GM12878 (cell line): ENCODE results near the gene FERD3L. TPM values are rescaled to one million over a fixed set of nuclear protein-coding genes. Genes with fewer than 3 reads are reported as not detected.

ENCODE experiments used
- ATAC-seq: fragments of 200-7000 bp; cut with Tn5 transposase; 3 replicates; pipeline ENCODE4 v1.9.1; 2020; ENCODE audit warnings: mild to moderate bottlenecking, moderate library complexity
- BruUV-seq: library from RNA; stranded (reverse); fragments of 400-500 nt; replicated peaks from 2 replicates; lab custom pipeline; 2021; lab: Mats Ljungman, UMichigan
- CTCF ChIA-PET: fragments of 300-600 bp; sonication (Branson Sonifier 250); formaldehyde crosslinking; extraction: SDS; loops from one replicate; lab custom pipeline; 2021; ENCODE audit warnings: inconsistent platforms; lab: Yijun Ruan, JAX
- POLR2A ChIA-PET: fragments of 350-600 bp; formaldehyde crosslinking; extraction: SDS; loops from one replicate; lab custom pipeline; 2021; ENCODE audit warnings: inconsistent platforms; lab: Charles Lee
- RAD21 ChIA-PET: fragments of 300-600 bp; sonication (Branson Sonifier 250); formaldehyde crosslinking; loops from one replicate; lab custom pipeline; 2023; ENCODE audit warnings: antibody characterized with exemption; ENCODE audit not compliant: unreplicated experiment; lab: Charles Lee
- SMC1A ChIA-PET: fragments of 300-600 bp; sonication (Branson Sonifier 250); formaldehyde crosslinking; loops from one replicate; lab custom pipeline; 2023; ENCODE audit not compliant: unreplicated experiment, uncharacterized antibody; lab: Charles Lee
- DNase-seq: peaks from one replicate; pipeline ENCODE4 v3.0.0-alpha.2; 2011; ENCODE audit warnings: low read depth, low spot score
- FAIRE-seq: peaks from 3 replicates; lab custom pipeline; 2011; peaks lifted over from hg19 to GRCh38; lab: Jason Lieb, UNC
- H2AFZ ChIP-seq: 2 replicates; pipeline ENCODE4 v1.6.0; 2011; ENCODE audit warnings: low read depth, low read length, control low read depth; ENCODE audit not compliant: control insufficient read depth
- H3K27ac ChIP-seq: 2 replicates; pipeline ENCODE4 v1.5.1; 2011; ENCODE audit warnings: control low read depth; ENCODE audit not compliant: control insufficient read depth, insufficient read depth
- H3K27me3 ChIP-seq, 2 experiments: replicated peaks in 1 of 2; 2 replicates each; pipeline versions ENCODE4 v1.6.0 to v1.6.1; 2011; ENCODE audit warnings: low read length in 1 of 2; ENCODE audit not compliant: control insufficient read depth in 2 of 2, insufficient read depth in 2 of 2
- H3K36me3 ChIP-seq, 2 experiments: 2 replicates each; pipeline ENCODE4 v1.5.1; 2011; ENCODE audit warnings: low read length in 1 of 2; ENCODE audit not compliant: control insufficient read depth in 2 of 2, insufficient read depth in 2 of 2
- H3K4me1 ChIP-seq: 2 replicates; pipeline ENCODE4 v1.6.1; 2011; ENCODE audit warnings: mild to moderate bottlenecking, low read length, moderate library complexity, mixed read lengths; ENCODE audit not compliant: control insufficient read depth, insufficient read depth
- H3K4me2 ChIP-seq: 2 replicates; pipeline ENCODE4 v1.6.0; 2011; ENCODE audit warnings: control low read depth; ENCODE audit not compliant: control insufficient read depth, insufficient read depth
- H3K4me3 ChIP-seq: fragments of 200-600 bp; sonication (generic); 2 replicates; pipeline ENCODE4 v1.5.1; 2016
- H3K79me2 ChIP-seq: 2 replicates; pipeline ENCODE4 v1.6.0; 2011; ENCODE audit warnings: low read length; ENCODE audit not compliant: control insufficient read depth, insufficient read depth
- H3K9ac ChIP-seq: 2 replicates; pipeline ENCODE4 v1.8.0; 2011; ENCODE audit warnings: low read length, control low read depth, mixed read lengths; ENCODE audit not compliant: control insufficient read depth, insufficient read depth
- H3K9me3 ChIP-seq: replicated peaks from 3 replicates; pipeline ENCODE4 v1.5.1; 2011; ENCODE audit warnings: mild to moderate bottlenecking, low read length; ENCODE audit not compliant: control insufficient read depth, insufficient read depth
- H4K20me1 ChIP-seq: 2 replicates; pipeline ENCODE4 v1.6.0; 2011; ENCODE audit not compliant: control insufficient read depth, insufficient read depth
- BMI1 ChIP-seq: fragments of 450-650 bp; IDR thresholded peaks from 2 replicates; pipeline ENCODE4 v1.6.1; 2016; ENCODE audit warnings: mild to moderate bottlenecking, moderate library complexity, borderline replicate concordance
- CHD1 ChIP-seq: IDR thresholded peaks from 2 replicates; pipeline ENCODE4 v1.6.1; 2012; ENCODE audit warnings: low read depth, low read length, improper control_type of control experiment
- CREM ChIP-seq: IDR thresholded peaks from 2 replicates; pipeline ENCODE4 v1.6.1; 2014; ENCODE audit warnings: antibody characterized with exemption, low read depth
- FOXK2 ChIP-seq: fragments of 450-650 bp; IDR thresholded peaks from 2 replicates; pipeline ENCODE4 v1.6.1; 2017; ENCODE audit warnings: mild to moderate bottlenecking, moderate library complexity
- IRF3 ChIP-seq: fragments of 450-650 bp; IDR thresholded peaks from 2 replicates; pipeline ENCODE4 v1.6.1; 2014; ENCODE audit warnings: mild to moderate bottlenecking
- LARP7 ChIP-seq: fragments of 450-650 bp; IDR thresholded peaks from 2 replicates; pipeline ENCODE4 v1.6.1; 2017; ENCODE audit warnings: mild to moderate bottlenecking
- MTA2 ChIP-seq: fragments of 450-650 bp; IDR thresholded peaks from 2 replicates; pipeline ENCODE4 v1.6.1; 2016; ENCODE audit warnings: low read depth, mild to moderate bottlenecking, moderate library complexity
- NKRF ChIP-seq: fragments of 450-650 bp; conservative IDR thresholded peaks from 2 replicates; pipeline ENCODE4 v1.6.1; 2017; ENCODE audit warnings: mild to moderate bottlenecking, moderate library complexity
- NR2C1 ChIP-seq: fragments of 450-650 bp; IDR thresholded peaks from 2 replicates; pipeline ENCODE4 v1.6.1; 2017; ENCODE audit warnings: antibody characterized with exemption, mild to moderate bottlenecking, moderate library complexity
- PBX3 ChIP-seq: IDR thresholded peaks from 2 replicates; pipeline ENCODE4 v1.6.1; 2011; ENCODE audit warnings: mild to moderate bottlenecking, low read depth, low read length, moderate library complexity; ENCODE audit not compliant: insufficient replicate concordance
- SPI1 ChIP-seq: IDR thresholded peaks from 2 replicates; pipeline ENCODE4 v1.6.1; 2011; ENCODE audit warnings: low read depth, mild to moderate bottlenecking, low read length, moderate library complexity, borderline replicate concordance; ENCODE audit not compliant: insufficient read depth
- ZBTB33 ChIP-seq: fragments of 450-650 bp; IDR thresholded peaks from 2 replicates; pipeline ENCODE4 v1.6.1; 2017; ENCODE audit warnings: mild to moderate bottlenecking
- ZNF687 ChIP-seq: fragments of 450-650 bp; IDR thresholded peaks from 2 replicates; pipeline ENCODE4 v1.6.1; 2017; ENCODE audit warnings: mild to moderate bottlenecking, moderate library complexity
- WGBS: methylation state at CpG from one replicate; pipeline ENCODE4 v1.1.6; 2016; ENCODE audit warnings: low lambda C conversion rate; ENCODE audit not compliant: insufficient replicate concordance, insufficient coverage; ENCODE audit errors: missing lambda C conversion rate; 5-methylcytosine and 5-hydroxymethylcytosine counted together
- in situ Hi-C: fragments of 300-500 bp; cut with MboI; formaldehyde crosslinking; loops from 9 replicates; pipeline ENCODE4 v1.14.3; 2018; ENCODE audit warnings: mixed read lengths
- intact Hi-C: fragments of 100-400 bp; cut with micrococcal nuclease; formaldehyde crosslinking; loops from one replicate; pipeline ENCODE4 v1.14.2; 2022; ENCODE audit not compliant: unreplicated experiment
- polyA plus RNA-seq, 11 experiments: library from polyadenylated mRNA; depleted of rRNA in 4 of 11; unstranded in 6 of 11; stranded (reverse) in 5 of 11; fragments of >200 nt; fragmentation: Nextera tagmentation in 4 of 11; fragmentation: Illumina TruSeq in 1 of 11; extraction: Ambion mirVana in 4 of 11; extraction: Trizol in 1 of 11; gene quantifications; 1 replicate in 1 of 11; 2 replicates in 10 of 11; pipeline versions ENCODE4 v1.2.1 to v1.2.3, GENCODE V29; 2011 to 2016; ENCODE audit warnings: inconsistent platforms in 2 of 11, missing spikeins in 2 of 11, low read depth in 1 of 11
- total RNA-seq, 4 experiments: library from RNA; depleted of rRNA in 3 of 4; stranded (reverse); fragments of >200 nt in 3 of 4; fragmentation: Illumina TruSeq in 1 of 4; extraction: Trizol in 1 of 4; gene quantifications; 2 replicates each; pipeline versions ENCODE4 v1.2.1 to v1.2.3, GENCODE V29; 2013 to 2021

The FERD3L gene
- total and polyA plus RNA-seq, 10 of the 15 experiments (the other 5 are each of a cell fraction or from before 2014, with no cell fraction given): not detected

GRCh38 chr7:19099924-19100323 lies 45.3 kb downstream of the FERD3L start (continued):
- TF ChIP-seq MTA2 (no peak), CHD1 (no peak), ZBTB33 (no peak), CREM (no peak)

- ChIA-PET CTCF (no interaction called here), POLR2A (no interaction called here), RAD21 (interaction anchor here (0.6 kb wide), 1 partner anchor 17 kb away, joined by 4 read pairs; no protein-coding TSS in a partner anchor), SMC1A (no interaction called here)
- no peaks in the 10 kb centered on the region for H4K20me1 ChIP-seq
- DNase-seq (no peak), FAIRE-seq (no peak), ATAC-seq (no peak)
- BruUV-seq: no TSS peak
- no peak overlapping the region for H3K4me3 ChIP-seq
- no peaks in the 10 kb centered on the region for H3K4me1 ChIP-seq
- H3K27ac ChIP-seq: no peak overlapping the region
- intact Hi-C loops (no loop called here), in situ Hi-C loops (no loop called here)
- H2AFZ ChIP-seq: no peak overlapping the region
- WGBS: 32% methylated on average over 3 of the region's 3 CpGs
- no peaks in the 10 kb centered on the region for H3K36me3 ChIP-seq
- no peaks in the 10 kb centered on the region for H3K9me3 ChIP-seq
- no peaks in the 10 kb centered on the region for H3K79me2 ChIP-seq
- H3K9ac ChIP-seq: no peak overlapping the region
- no peak overlapping the region for H3K4me2 ChIP-seq
- no peak for TF ChIP-seq IRF3
- TF ChIP-seq BMI1: no peak
- no peak for TF ChIP-seq NKRF
- TF ChIP-seq LARP7: no peak
- no peak for TF ChIP-seq SPI1
- no peak for TF ChIP-seq PBX3
- no peak for TF ChIP-seq FOXK2
- no peak for TF ChIP-seq ZNF687
- TF ChIP-seq NR2C1: no peak
- no peaks in the 10 kb centered on the region; a peak in 1 of 4 replicates for H3K27me3 ChIP-seq
These were observed 46.0 kb downstream of the FERD3L start for GRCh38 chr7:19099194-19099593.
